Activated effector memory CD4-positive, alpha-beta T cell treated with anti-CD3 and anti-CD28 coated beads, Interleukin-2, amount 50 U/mL, for 16 hours (primary cell): ENCODE measurements around the gene PARD3.

Source experiments
- DNase-seq: peaks from one replicate; pipeline ENCODE4 v3.0.0-alpha.2; 2020

Gene PARD3

DNA sequence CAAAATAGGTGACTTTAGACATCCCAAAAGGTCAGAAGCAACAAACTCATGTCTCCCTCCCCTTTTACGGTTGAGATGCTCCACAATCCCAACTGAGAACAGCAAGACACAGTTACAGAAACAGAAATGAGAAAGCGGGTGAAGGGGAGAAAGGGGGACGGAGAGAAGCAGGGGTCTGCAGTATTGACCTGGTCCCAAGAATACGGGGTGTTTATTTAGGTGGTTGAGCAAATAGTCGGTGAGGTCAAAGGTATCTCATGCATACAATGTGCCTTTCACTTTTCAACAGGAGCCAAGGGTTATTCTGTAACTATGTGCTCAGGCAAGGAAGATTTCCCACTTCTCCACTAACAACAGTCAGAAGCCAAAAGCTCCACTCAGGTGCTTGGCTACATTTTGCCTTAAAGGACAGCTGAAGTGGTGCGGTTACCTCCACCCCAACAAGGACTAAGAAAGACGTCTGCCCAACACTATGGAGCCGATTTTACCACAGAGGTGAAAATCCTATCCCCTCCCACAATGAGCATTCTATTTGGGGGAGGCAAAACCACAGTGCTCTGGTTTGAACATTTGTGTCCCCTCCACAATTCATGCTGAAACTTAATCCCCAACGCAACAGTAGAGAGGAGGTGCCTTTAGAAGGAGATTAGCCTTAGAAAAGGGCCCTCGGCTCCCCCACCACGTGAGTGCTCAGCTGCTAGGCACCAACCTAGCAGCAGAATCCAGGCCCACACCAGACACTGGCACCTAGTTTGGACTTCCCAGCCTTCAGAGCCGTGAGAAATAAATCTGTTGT, 77.9 kb downstream of the PARD3 start:
- no peak for DNase-seq

DNA sequence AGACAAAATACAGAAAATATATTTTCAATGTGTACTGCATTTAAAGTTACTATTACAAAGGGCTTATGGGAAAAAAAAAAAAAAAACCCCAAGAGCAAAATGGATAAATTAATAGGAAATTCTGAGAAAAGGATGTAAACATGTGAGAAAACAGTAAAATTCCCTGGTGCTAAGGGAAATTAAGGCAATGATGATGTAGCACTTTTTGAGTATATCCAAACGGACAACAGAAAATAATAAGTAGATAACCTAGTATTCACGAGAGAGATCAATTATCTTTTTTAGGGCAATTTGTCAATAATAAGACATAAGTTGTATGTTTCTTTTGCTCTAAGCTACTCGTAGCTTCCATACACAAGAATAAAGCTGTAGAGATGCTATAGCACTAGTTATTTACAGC, 80.2 kb downstream of the PARD3 start:
- no peak for DNase-seq

DNA sequence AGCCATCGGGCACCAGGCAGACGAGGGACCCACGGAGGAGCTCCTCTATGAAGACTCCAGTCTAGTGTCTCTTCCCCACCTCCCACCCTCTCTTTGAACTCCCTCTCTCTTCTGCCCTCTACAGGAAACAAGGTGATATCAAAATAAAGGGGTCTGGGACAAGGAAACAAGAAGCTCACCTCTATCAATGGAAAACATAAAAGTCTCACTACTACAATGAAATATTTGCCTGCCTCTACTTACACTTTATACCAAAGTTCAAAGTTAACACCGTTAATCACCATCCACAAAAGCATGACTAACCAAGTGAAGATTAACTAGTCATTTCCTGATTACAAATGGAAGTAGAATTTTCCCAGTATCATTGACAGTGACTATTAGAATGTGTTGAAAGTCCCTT, 82.2 kb downstream of the PARD3 start:
- DNase-seq: no peak

DNA sequence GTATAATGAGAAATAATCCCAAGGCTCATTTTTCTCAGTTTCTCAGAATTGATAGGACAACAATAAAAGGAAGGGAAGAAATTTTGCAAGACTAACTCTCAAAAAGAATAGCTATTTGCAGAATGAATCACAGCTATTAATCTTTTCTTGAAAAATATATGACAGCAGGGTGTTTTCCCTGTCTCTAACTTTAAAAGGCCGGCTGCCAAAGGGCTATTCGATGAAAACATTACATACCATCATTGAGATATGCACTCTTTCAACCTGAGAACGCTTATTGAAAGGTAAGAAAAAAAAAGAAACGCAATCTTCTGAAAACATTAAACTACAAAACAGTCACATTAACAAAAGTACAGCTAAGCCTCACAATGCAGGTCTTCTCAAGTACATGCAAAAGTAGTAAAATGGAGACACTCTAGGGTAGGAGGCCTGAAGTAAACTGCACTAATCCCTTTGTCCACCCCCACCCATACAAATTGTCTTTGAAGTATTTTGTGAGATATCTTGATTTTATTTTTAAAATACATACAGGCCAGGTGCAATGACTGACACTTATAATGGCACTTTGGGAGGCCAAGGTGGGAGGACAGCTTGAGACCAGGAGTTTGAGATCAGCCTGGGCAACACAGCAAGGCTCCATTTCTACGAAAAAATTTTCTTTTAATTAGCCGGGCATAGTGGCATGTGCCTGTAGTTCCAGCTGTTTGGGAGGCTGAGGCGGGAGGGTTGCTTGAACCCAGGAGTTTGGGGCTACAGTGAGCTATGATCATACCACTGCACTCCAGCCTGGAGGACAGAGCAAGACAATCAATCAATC, 83.0 kb downstream of the PARD3 start:
- DNase-seq: no peak

GRCh38 chr10:34731213-34731612, 83.9 kb downstream of the PARD3 start:
- no peak for DNase-seq

DNA sequence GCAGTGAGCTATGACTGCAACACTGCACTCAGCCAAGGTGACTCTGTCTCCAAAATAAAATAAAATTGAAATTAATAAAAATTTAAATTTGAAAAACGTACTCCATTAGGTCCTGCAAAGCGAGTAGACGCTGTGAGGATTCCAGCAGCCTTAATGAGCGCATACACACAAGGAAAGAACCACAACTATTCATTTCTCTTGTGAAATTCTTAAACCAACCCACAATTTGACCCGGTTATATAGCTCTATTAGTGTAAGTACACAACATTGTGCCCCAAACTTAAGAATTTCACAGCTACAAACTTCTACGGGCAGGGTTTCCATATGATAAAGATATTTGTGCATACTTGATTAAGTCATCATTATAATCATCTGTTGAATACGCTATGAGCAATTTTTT, 84.4 kb downstream of the PARD3 start:
- DNase-seq: no peak

DNA sequence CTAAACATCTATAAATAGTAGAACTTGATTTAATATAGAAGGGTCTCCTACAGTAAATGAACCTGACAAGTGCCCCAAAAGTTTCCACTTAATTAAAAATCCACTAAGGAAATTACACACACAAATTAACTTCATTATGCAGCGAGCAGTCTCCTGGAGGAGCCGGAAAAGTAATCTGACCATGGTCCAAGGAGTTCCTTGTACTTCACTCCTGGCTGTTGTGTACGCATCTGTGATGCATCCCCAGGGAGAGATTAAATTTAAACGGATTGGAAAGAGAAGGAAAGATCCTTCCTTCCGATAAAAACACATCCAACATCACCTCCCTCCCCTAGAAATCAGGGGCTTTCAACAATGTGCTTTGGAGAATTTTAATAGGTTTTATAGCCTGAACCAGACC, 85.5 kb downstream of the PARD3 start:
- no peak for DNase-seq

DNA sequence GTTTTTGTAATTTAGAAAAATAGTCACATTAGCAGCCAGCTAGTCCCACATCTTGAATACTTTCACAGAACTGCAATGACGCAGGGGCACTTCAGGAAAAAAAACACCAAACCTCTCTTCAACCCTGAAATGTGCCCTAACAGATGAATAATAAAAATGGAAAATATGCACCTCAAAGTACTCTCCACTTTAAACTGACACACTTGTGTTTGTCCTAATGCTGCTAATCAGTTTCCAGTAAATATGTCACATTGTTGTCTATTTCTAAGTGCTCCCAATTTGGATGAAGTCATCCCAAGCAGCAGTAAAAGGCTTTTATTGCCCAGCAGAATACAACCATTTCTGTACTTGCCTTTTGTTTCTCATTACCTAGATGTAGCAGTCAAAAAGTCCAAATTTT, 86.7 kb downstream of the PARD3 start:
- DNase-seq: no peak

- DNase-seq: no peak
Observed at GRCh38 chr10:34727595-34728033, 87.5 kb downstream of the PARD3 start.

- DNase-seq: no peak
Observed at GRCh38 chr10:34726862-34727261, 88.2 kb downstream of the PARD3 start.

DNA sequence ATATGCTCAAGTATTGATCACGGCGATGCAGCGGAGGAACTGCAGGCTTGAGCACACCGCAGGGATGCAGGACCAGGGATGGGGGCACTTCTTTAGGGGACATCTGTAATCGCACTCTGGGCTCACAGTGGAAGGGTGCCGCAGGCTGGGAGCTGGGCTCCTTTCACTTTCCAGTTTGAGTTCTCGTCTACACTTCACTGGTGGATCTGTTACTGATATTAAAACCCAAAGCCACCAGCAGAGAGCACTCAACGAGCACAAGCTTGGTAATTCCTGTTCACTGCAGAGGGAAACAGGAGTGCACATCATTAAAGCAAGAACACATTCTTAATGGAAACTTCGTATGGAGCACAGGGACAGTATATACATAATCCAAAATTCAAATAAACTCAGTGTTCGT, 91.3 kb downstream of the PARD3 start:
- DNase-seq: no peak

- DNase-seq: no peak
Observed at GRCh38 chr10:34722404-34722803, 92.7 kb downstream of the PARD3 start.

DNA sequence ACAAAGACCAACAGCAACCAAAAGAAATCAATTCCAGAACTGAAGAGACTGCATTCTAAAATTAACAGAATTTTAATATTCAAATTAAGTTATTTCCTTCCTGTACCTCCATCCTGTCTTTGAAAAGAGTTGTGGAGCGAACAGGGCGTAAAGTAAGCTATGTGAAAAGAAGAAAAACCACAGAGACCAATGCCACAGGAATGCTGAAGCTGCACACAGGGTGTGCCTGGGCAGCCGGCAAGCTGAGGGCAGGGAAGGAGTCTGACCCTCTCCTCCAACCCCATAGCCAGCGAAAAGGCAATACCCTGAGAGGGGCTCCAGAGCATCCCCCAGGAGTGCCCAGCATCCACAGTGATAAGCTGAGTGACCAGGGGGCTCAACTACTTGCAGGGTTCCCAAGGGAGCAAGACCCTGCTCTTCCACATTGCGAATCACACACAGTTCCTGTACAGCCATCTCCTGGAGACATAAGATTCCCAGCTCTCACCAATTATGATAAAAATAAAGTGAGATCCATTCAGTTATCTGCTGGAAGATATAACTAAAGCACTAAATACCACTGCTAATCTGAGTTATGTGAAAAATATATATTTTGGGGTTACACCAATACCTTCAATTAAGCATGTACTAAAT, 93.8 kb downstream of the PARD3 start:
- DNase-seq: no peak

GRCh38 chr10:34719746-34720145, 95.3 kb downstream of the PARD3 start:
- no peak for DNase-seq

DNA sequence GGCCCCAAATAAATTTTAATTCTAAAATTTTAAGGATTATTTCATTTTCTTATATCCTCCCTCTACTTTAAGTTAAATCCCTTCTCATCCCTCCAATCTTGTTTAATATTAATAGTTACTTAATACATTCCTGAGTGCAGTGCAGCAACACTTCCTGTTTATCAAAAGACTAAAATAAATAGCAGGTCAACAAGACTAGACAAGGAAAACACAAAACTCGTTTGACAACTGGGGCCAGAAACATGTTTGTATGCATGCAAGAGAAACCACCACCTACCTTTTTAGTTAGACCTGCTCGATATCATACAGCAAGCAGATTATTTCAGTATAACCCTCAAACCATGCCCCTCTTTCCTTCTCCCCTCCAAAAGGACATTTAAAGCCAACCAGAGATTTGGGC, 95.8 kb downstream of the PARD3 start:
- no peak for DNase-seq

DNA sequence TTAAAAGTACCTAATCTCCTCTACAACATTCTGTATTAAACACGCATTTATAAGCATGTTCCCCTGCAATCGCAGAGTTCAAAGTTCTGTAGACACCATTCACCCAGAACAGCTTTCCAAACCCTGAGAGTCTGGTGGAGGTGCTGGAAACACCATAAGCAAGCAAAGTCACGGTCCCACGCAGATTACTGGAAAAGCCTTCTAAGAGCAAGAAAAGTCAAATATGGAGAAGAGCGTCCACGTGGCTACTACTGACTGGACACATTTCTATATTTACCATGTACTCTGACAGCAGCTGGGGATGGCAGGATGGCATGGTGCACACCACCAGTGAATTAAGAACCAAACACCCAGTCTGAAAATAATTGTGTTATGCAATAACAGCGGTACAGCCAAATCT, 97.7 kb downstream of the PARD3 start:
- DNase-seq: no peak

DNA sequence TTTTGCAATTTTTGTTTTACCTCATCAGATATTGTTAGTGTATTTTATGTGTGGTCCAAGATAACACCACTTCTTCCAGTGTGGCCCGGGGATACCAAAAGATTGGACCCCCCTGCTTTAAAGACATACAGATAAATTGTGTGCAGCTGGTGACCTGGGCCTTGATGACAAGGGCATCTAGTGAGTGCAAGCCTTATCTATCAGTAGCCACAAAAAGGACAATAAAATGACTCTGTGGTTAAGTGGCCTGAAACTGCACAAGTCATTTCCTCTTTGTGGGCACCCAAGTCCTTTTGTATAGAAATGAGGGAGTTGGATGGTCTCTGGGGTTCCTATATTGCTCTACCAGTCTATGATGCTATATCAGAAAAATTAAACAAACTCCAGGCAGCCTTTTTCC, 98.1 kb downstream of the PARD3 start:
- DNase-seq: no peak

DNA sequence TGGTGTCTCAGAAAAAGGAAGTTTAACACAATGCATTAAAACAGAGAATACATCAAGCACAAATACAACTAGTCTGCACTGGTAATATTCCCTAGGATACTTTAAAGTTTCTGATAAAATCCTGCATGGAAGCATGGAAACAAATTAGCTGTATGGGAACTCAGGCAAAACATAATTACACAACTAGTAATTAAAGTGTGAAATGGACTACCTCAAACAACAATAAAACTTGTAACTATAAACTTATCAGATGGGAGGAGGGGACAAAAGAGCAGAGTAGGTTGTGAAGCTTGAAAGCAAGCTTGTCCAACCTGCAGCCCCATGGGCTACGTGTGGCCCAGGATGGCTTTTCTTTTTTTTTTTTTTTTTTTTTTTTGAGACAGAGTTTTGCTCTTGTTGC, 98.9 kb downstream of the PARD3 start:
- DNase-seq: no peak

- no peak for DNase-seq
Observed at GRCh38 chr10:34715511-34716187, 99.4 kb downstream of the PARD3 start.

GRCh38 chr10:34713875-34714274, 101.2 kb downstream of the PARD3 start:
- DNase-seq: no peak

DNA sequence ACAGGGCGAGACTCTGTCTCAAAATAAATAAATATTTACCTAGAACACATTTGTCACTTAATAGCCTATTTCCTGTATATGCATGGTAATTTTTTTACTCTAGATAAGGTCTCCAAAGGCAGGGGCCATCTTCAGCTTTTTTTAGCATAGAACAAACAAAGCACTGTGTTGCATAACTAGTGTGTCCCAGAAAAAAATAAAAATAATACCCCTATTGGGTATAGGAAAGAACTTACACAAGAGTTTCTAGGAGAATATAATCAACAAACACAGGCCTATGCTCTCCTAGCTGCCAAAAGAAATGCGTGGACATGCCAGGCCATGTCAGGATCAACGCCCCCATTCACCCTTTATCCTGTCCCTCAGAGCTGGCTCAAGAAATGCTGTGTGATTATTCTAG, 103.6 kb downstream of the PARD3 start:
- no peak for DNase-seq

GRCh38 chr10:34710391-34710751, 104.7 kb downstream of the PARD3 start:
- no peak for DNase-seq

DNA sequence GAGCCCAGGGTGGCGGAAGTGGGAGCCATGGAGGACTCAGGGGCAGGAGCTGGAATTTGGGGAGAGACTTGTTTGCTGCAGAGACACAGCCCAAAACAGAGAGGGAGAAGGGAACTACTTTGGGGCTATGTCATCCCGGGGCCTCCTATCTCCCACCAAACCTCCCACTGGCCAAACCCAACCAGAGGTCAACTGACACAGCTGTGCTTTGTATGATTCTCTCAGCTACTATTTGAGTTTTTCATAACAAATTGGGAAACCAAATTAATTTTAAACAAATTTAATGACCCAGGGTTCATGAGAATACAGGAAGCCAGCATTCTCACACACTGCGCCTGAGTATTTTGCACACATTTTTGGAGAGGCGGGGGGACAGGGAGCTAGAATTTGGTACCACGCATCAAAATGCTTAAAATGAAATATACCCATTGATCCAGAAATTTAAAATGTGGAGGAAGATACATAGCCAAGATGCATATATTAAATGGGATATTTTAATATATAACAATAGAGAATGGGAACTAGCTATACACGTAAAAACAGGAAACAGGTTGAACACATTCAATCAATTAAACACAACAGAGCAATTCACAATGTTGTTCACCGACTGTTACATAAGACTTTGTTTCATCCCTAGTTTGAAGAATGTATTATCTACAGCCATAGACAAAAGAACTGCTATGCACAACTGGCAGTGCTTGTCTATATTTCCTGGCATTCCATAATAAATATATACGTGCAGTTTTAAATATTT, 105.3 kb downstream of the PARD3 start:
- DNase-seq: no peak
